ENCODE data around the gene SCN10A.

- TF ChIP-seq TAF1 (IDR thresholded peaks at IDR 0.05; ENCODE audit: borderline replicate concordance, low read depth, low read length), result no peak
- no peak for TF ChIP-seq GABPA (IDR thresholded peaks at IDR 0.05; ENCODE audit: low read depth)
- no peak for TF ChIP-seq CTCF (IDR thresholded peaks at IDR 0.05)
- no peak for TF ChIP-seq MEF2A (IDR thresholded peaks at IDR 0.05; ENCODE audit: borderline replicate concordance, low read depth)
Observed at GRCh38 chr3:38657369-38657768, 158.6 kb downstream of the SCN10A start.

Data from SK-N-SH (cell line).